D721Med (cell line): ENCODE data around the gene OR2S2.

Experiments used
- DNase-seq: peaks from one replicate; pipeline ENCODE4 v3.0.0; 2011; ENCODE audit warnings: low spot score; ENCODE audit not compliant: insufficient read length
- FAIRE-seq: peaks from 2 replicates; lab custom pipeline; 2011; peaks lifted over from hg19 to GRCh38; lab: Jason Lieb, UNC
- CTCF ChIP-seq: IDR thresholded peaks from 2 replicates; pipeline ENCODE4 v1.5.1; 2012; ENCODE audit warnings: mild to moderate bottlenecking, control low read depth; ENCODE audit not compliant: insufficient read depth; ENCODE audit errors: missing control alignments

OR2S2 gene

GRCh38 chr9:35933550-35934067 lies 24.3 kb downstream of the OR2S2 start:
- peak; percentile 48 for FAIRE-seq
- DNase-seq: no peak

DNA sequence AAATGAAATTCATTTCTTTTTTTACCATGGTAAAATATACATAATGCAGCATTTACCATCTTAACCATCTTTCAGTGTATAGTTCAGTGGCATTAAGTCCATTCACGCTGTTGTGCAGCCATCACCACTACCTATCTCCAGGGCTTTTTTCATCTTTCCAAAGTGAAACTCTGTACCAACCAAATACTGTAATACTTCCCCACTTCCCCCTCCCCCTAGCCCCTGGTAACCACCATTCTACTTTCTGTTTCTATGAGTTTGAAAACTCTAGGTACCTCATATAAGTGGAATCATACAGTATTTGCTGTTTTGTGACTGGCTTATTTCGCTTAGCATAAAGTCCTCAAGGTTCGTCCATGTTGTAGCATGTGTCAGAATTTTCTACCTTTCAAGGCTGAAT lies 25.2 kb downstream of the OR2S2 start:
- DNase-seq (no peak), FAIRE-seq (no peak)
- no peak for TF ChIP-seq CTCF

More at GRCh38 chr9:35933550-35934067, 24.3 kb downstream of the OR2S2 start:
- no peak for TF ChIP-seq CTCF

DNA sequence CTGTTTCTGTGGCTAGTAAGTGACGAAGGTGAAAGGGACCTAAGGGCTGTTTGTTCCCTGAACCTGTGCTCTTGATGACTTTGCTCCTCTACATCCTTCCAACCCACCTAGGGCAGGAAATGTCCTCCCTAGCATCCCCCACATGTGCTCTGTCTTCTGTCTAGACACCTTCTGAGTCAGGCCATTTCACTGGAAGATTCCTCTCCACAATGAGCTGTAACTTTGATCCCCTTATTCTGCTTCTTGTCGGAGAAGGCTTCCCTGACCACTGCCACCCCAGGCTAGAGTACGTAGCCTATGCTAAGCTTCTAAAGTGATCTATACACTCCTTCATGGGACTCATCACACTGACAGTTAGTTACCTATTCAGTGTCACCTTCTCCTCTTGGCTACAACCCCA lies 27.0 kb downstream of the OR2S2 start:
- DNase-seq (no peak), FAIRE-seq (no peak)
- no peak for TF ChIP-seq CTCF

DNA sequence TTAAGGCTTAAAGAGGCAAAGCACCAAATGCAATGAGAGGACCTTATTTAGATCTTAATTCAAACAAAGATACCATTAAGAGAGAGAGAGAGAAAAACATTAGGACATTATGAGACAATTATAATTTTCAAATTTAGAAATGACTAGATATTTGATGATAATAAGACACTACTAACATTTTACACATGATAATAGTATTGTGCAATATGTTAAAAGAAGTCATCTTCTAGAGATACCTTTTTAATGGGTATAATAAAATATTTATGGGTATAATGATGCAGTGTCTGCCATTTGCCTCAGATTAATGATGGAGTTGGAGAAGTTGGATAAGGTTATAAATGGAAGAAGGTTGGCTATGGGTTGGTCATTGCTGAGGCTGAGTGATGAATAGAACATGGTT lies 27.4 kb downstream of the OR2S2 start:
- DNase-seq (no peak), FAIRE-seq (no peak)
- no peak for TF ChIP-seq CTCF

DNA sequence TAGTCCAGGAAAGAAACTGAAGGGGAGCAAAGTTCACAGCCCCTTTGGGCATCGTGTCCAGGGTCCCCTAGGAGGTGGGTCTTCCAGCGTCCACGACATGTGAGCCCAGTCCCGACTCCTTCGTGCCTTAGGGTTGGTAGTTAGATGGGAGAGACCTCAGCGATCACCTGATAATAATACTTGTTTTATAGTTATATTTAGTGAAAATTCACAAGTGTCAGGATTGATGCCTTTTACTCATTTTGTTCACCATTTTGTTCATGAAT lies 28.6 kb downstream of the OR2S2 start:
- DNase-seq: no peak
- no peak for FAIRE-seq
- no peak for TF ChIP-seq CTCF

- no peak for DNase-seq
- no peak for FAIRE-seq
- no peak for TF ChIP-seq CTCF
Measured at GRCh38 chr9:35928591-35929452, 29.1 kb downstream of the OR2S2 start.
